Posterior vena cava (tissue), 2 donors: ENCODE data around the gene CFTR. TPM values are rescaled to one million over a fixed set of nuclear protein-coding genes. Genes with fewer than 3 reads are reported as not detected.
"Not testable (repeated sequence)": the region's sequence is repeated elsewhere in the genome, so short reads cannot be mapped to it uniquely, and the experiment has no call there.

Experiments
- DNase-seq: peaks from one replicate; pipeline ENCODE4 v3.0.0-alpha.2; 2020; ENCODE audit warnings: low spot score
- intact Hi-C, 2 donors: fragments of 100-400 bp; cut with DNase I; formaldehyde crosslinking; loops; one replicate each; pipeline versions ENCODE4 v1.14.1 to v1.14.2; 2022 to 2023
- total RNA-seq, 2 donors: library from RNA; stranded (reverse); fragmentation: NEBNext Ultra II Directional; extraction: Animal tissue kit (Norgen Biotek cat#: 25700); gene quantifications; one replicate each; pipeline ENCODE4 v1.2.1, GENCODE V29; 2021
- donor health status: DM: yes; HTN: yes; CAD: no.
- donor health status: DM: yes; HTN: yes; CAD: no.

CFTR gene
- total RNA-seq, 2 donors from 2014 or later: 0.10 TPM; not detected in 1

GRCh38 chr7:117492649-117493048, 12.8 kb downstream of the CFTR start:
- intact Hi-C loops: no loop called here
- no peak for DNase-seq

- intact Hi-C loops: no loop called here
- DNase-seq: no peak
Measured at GRCh38 chr7:117493460-117493859, 13.6 kb downstream of the CFTR start.

GRCh38 chr7:117495308-117495707, 15.5 kb downstream of the CFTR start:
- DNase-seq: no peak
- intact Hi-C loops: no loop called here

- intact Hi-C loops: no loop called here
- DNase-seq: no peak
Measured at GRCh38 chr7:117502331-117502730, 22.5 kb downstream of the CFTR start.

DNA sequence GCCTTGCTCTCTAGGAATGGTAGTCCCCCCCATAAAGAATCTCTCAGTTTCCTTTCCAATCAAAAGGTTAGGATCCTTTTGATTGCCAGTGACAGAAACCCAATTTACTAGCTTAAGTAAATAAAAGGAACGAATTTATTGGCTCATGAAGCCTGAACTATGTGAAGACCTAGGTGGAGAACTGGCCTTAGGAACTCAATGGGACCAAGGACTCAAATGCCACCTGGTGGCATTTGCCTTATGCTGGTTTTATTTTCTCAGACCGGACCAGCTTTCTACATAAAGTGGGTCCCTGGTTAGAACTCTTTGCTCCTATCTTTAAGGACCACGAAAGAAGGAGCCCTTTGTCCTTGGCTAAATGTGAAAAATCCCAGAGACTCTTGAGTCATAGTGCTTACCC, 25.4 kb downstream of the CFTR start:
- intact Hi-C loops: no loop called here
- no peak for DNase-seq

- intact Hi-C loops: no loop called here
Measured at GRCh38 chr7:117508676-117509075, 28.9 kb downstream of the CFTR start.

DNA sequence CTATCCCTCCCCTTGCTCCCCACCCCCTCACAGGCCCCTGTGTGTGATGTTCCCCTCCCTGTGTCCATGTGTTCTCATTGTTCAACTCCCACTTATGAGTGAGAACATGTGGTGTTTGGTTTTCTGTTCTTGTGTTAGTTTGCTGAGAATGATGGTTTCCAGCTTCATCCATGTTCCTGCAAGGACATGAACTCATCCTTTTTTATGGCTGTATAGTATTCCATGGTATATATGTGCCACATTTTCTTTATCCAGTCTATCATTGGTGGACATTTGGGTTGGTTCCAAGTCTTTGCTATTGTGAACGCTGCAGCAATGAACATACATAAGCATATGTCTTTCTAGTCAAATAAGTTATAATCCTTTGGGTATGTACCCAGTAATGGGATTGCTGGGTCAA, 37.4 kb downstream of the CFTR start:
- DNase-seq, intact Hi-C loops: not testable (repeated sequence)

More at GRCh38 chr7:117508676-117509075, 28.9 kb downstream of the CFTR start:
- DNase-seq: no peak

- DNase-seq: no peak
- intact Hi-C loops: no loop called here
Measured at GRCh38 chr7:117530390-117530789, 50.6 kb downstream of the CFTR start.

- intact Hi-C loops: no loop called here
- DNase-seq: no peak
Measured at GRCh38 chr7:117531595-117532244, 51.9 kb downstream of the CFTR start.

GRCh38 chr7:117538053-117538452, 58.2 kb downstream of the CFTR start:
- intact Hi-C loops: no loop called here
- DNase-seq: no peak

GRCh38 chr7:117544061-117544460, 64.2 kb downstream of the CFTR start:
- intact Hi-C loops: no loop called here
- DNase-seq: no peak

DNA sequence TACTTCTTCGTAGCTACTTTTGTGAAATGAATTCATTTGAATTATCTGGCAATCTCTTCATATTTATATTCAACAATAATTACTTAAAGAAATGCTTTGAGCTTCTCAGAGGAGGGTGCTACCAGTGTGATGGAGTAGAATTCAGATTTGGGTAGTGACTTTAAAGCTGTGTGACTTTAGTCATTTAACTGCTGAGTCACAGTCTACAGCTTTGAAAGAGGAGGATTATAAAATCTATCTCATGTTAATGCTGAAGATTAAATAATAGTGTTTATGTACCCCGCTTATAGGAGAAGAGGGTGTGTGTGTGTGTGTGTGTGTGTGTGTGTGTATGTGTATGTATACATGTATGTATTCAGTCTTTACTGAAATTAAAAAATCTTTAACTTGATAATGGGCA, 68.2 kb downstream of the CFTR start:
- intact Hi-C loops: no loop called here
- no peak for DNase-seq

DNA sequence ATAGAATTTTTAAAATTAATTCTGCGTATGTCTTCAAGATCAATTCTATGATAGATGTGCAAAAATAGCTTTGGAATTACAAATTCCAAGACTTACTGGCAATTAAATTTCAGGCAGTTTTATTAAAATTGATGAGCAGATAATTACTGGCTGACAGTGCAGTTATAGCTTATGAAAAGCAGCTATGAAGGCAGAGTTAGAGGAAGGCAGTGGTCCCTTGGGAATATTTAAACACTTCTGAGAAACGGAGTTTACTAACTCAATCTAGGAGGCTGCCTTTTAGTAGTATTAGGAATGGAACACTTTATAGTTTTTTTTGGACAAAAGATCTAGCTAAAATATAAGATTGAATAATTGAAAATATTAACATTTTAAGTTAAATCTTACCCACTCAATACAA, 70.8 kb downstream of the CFTR start:
- intact Hi-C loops: no loop called here

DNA sequence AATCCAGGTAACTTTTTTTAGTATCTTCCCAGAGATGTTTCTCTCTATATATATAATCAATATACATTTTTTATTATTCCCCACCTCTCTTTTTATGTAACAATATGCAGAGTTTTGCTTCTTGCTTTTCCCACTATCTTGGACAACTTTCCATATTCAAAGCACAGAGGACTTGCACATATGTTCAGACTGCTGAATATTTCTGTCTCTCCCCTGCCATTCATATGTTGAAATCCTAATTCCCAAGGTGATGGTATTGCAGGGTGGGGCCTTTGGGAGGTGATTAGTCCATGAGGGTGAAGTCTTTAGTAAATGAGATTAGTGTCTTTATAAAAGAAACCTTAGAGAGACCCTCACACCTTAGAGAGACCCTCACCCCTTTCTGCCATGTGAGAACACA, 72.8 kb downstream of the CFTR start:
- intact Hi-C loops: no loop called here
- no peak for DNase-seq

More for the DNA sequence above, 70.8 kb downstream of the CFTR start:
- no peak for DNase-seq

GRCh38 chr7:117555260-117555659, 75.4 kb downstream of the CFTR start:
- no peak for DNase-seq
- intact Hi-C loops: no loop called here

- intact Hi-C loops: no loop called here
- no peak for DNase-seq
Measured at GRCh38 chr7:117559391-117559790, 79.6 kb downstream of the CFTR start.

DNA sequence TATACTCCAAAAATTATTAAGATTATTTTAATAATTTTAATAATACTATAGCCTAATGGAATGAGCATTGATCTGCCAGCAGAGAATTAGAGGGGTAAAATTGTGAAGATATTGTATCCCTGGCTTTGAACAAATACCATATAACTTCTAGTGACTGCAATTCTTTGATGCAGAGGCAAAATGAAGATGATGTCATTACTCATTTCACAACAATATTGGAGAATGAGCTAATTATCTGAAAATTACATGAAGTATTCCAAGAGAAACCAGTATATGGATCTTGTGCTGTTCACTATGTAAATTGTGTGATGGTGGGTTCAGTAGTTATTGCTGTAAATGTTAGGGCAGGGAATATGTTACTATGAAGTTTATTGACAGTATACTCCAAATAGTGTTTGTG, 80.2 kb downstream of the CFTR start:
- intact Hi-C loops: no loop called here
- no peak for DNase-seq

- intact Hi-C loops: no loop called here
- no peak for DNase-seq
Measured at GRCh38 chr7:117562759-117563158, 82.9 kb downstream of the CFTR start.

DNA sequence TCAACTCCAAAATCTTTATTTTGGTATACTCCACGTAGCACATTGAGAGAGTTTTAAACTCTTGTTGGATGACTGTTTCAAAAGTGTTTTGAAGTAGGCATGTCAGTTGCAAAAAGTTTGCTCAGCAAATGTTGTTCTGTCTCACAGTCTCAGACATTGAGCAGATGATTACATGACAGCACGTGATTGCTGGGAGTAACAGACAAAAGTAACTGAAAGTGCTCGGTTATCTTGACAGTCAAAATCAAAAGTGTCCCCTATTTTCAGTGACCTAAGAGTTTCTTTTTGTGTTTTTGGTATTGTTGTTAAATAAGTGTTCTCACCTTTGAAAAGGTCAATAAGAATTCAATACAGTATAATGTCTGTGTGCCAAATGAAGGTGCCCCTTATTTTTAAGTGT, 84.3 kb downstream of the CFTR start:
- DNase-seq: no peak
- intact Hi-C loops: no loop called here

DNA sequence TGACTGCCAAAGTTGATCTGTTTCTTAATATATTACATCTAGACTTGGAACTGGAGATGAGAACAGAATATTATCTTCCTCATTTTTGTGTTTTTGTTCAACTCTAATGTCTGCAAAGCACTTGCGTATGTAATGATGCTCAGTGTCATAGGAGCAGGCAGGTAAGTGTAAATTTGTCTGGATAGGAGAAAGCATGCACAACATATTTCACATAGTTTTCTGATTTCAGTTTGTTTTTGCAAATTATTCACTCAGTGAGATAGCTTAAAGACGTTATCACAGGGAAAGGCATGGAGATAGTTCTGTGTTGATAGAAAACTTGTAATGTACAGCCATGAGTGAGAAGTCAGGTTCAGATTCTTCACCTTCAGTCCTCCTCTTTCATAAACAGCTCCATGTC, 84.8 kb downstream of the CFTR start:
- intact Hi-C loops: no loop called here
- no peak for DNase-seq

DNA sequence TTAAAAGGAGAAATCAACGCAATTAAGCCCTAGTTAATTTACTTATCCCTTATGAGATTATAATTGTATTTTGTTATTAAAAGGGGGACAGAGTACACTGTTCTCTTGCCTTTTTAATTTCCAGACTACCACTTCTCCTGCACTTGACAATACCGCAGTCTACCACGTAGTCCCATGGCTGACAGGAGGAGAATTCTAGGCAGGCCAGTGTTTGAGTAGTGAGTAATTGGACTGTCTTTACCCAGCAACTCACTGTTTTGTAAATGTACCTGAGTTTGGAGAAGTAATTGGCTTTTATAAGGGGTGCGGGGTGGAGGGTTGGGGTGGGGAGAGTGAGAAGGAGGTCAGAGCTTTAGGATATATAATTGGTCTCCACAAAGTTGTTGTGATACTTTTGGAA, 85.4 kb downstream of the CFTR start:
- DNase-seq: no peak
- intact Hi-C loops: no loop called here

DNA sequence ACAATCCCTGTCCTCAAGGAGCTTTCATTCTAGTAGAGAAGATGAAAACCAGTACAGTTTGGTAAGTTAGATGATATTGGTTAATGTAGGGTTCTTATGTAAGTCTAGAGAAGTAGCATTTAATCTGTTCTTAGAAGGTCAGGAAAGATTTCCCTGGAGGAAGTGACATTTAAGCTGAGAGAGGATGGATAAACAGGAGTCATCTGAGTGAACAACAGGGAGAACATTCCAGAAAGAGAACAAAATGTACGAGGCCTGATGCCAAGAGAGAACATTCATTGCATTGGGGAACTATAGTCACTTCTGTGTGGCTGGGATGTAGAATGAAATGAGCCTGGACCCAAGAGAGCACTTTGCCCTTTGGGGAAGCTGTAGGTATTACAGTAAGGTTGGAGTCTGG, 88.0 kb downstream of the CFTR start:
- no peak for DNase-seq
- intact Hi-C loops: no loop called here
